ENCODE measurements around the gene ZNF765.
A peak's percentile ranks its signal among the peaks of the same experiment; 100 is the strongest.
"Not testable (repeated sequence)": the region's sequence is repeated elsewhere in the genome, so short reads cannot be mapped to it uniquely, and the experiment has no call there.

Gene ZNF765

GRCh38 chr19:53455828-53456227 is 60.9 kb downstream of the ZNF765 start:
- Histone ChIP-seq H3K36me3 (ENCODE audit: control insufficient read depth in 1 of 2, insufficient read depth in 2 of 2, low read length in 2 of 2) (peaks cover 25 to 46% of the 10 kb centered on the region in 2 donors), H3K4me1 (ENCODE audit: control insufficient read depth in 1 of 2, insufficient read depth in 2 of 2, low read length in 2 of 2) (no peaks in the 10 kb centered on the region), H3K27me3 (ENCODE audit: control insufficient read depth in 1 of 2, insufficient read depth in 2 of 2, low read length in 2 of 2) (no peaks in the 10 kb centered on the region), H3K27ac (ENCODE audit: low read depth, low read length) (no peak overlapping the region), H3K9me3 (ENCODE audit: control insufficient read depth in 1 of 2, low read length in 2 of 2) (peaks cover 63 to 76% of the 10 kb centered on the region in 2 donors), H3K9ac (ENCODE audit: low read depth in 1 of 2, low read length in 2 of 2) (no peak overlapping the region), H3K4me3 (ENCODE audit: low read depth in 1 of 2, low read length in 2 of 2) (peak overlapping the region in 1 of 2 donors; percentile 9)

- not testable (repeated sequence) for H3K36me3 ChIP-seq (ENCODE audit: control insufficient read depth in 1 of 2, insufficient read depth in 2 of 2, low read length in 2 of 2); H3K27ac ChIP-seq (ENCODE audit: low read depth, low read length); H3K27me3 ChIP-seq (ENCODE audit: control insufficient read depth in 1 of 2, insufficient read depth in 2 of 2, low read length in 2 of 2); H3K4me1 ChIP-seq (ENCODE audit: control insufficient read depth in 1 of 2, insufficient read depth in 2 of 2, low read length in 2 of 2); H3K4me3 ChIP-seq (ENCODE audit: low read depth in 1 of 2, low read length in 2 of 2); H3K9ac ChIP-seq (ENCODE audit: low read depth in 1 of 2, low read length in 2 of 2)
- H3K9me3 ChIP-seq (ENCODE audit: control insufficient read depth in 1 of 2, low read length in 2 of 2) = peaks cover 42 to 56% of the 10 kb centered on the region in 2 donors
These were observed 65.3 kb downstream of the ZNF765 start for GRCh38 chr19:53460131-53460721.

GRCh38 chr19:53461866-53462265 is 66.9 kb downstream of the ZNF765 start:
- Histone ChIP-seq H3K4me1 (ENCODE audit: control insufficient read depth in 1 of 2, insufficient read depth in 2 of 2, low read length in 2 of 2) (no peaks in the 10 kb centered on the region), H3K27ac (ENCODE audit: low read depth, low read length) (no peak overlapping the region), H3K27me3 (ENCODE audit: control insufficient read depth in 1 of 2, insufficient read depth in 2 of 2, low read length in 2 of 2) (no peaks in the 10 kb centered on the region), H3K36me3 (ENCODE audit: control insufficient read depth in 1 of 2, insufficient read depth in 2 of 2, low read length in 2 of 2) (peaks cover 0 to 2% of the 10 kb centered on the region in 2 donors), H3K4me3 (ENCODE audit: low read depth in 1 of 2, low read length in 2 of 2) (no peak overlapping the region), H3K9me3 (ENCODE audit: control insufficient read depth in 1 of 2, low read length in 2 of 2) (peaks cover 27 to 40% of the 10 kb centered on the region in 2 donors), H3K9ac (ENCODE audit: low read depth in 1 of 2, low read length in 2 of 2) (no peak overlapping the region)

GRCh38 chr19:53462861-53463260 is 67.9 kb downstream of the ZNF765 start:
- no peak overlapping the region for H3K27ac ChIP-seq (ENCODE audit: low read depth, low read length)
- H3K27me3 ChIP-seq (ENCODE audit: control insufficient read depth in 1 of 2, insufficient read depth in 2 of 2, low read length in 2 of 2) = no peaks in the 10 kb centered on the region
- H3K4me3 ChIP-seq (ENCODE audit: low read depth in 1 of 2, low read length in 2 of 2) = no peak overlapping the region
- peaks cover 17 to 30% of the 10 kb centered on the region in 2 donors for H3K9me3 ChIP-seq (ENCODE audit: control insufficient read depth in 1 of 2, low read length in 2 of 2)
- no peak overlapping the region for H3K9ac ChIP-seq (ENCODE audit: low read depth in 1 of 2, low read length in 2 of 2)
- H3K36me3 ChIP-seq (ENCODE audit: control insufficient read depth in 1 of 2, insufficient read depth in 2 of 2, low read length in 2 of 2) = no peaks in the 10 kb centered on the region
- no peaks in the 10 kb centered on the region for H3K4me1 ChIP-seq (ENCODE audit: control insufficient read depth in 1 of 2, insufficient read depth in 2 of 2, low read length in 2 of 2)

GRCh38 chr19:53463263-53463662 is 68.3 kb downstream of the ZNF765 start:
- Histone ChIP-seq H3K4me1 (ENCODE audit: control insufficient read depth in 1 of 2, insufficient read depth in 2 of 2, low read length in 2 of 2) (no peaks in the 10 kb centered on the region), H3K27me3 (ENCODE audit: control insufficient read depth in 1 of 2, insufficient read depth in 2 of 2, low read length in 2 of 2) (no peaks in the 10 kb centered on the region), H3K27ac (ENCODE audit: low read depth, low read length) (no peak overlapping the region), H3K9me3 (ENCODE audit: control insufficient read depth in 1 of 2, low read length in 2 of 2) (peaks cover 13 to 26% of the 10 kb centered on the region in 2 donors), H3K36me3 (ENCODE audit: control insufficient read depth in 1 of 2, insufficient read depth in 2 of 2, low read length in 2 of 2) (no peaks in the 10 kb centered on the region), H3K4me3 (ENCODE audit: low read depth in 1 of 2, low read length in 2 of 2) (no peak overlapping the region), H3K9ac (ENCODE audit: low read depth in 1 of 2, low read length in 2 of 2) (no peak overlapping the region)

GRCh38 chr19:53466726-53467484 is 72.0 kb downstream of the ZNF765 start:
- no peak overlapping the region for H3K27ac ChIP-seq (ENCODE audit: low read depth, low read length)
- H3K9ac ChIP-seq (ENCODE audit: low read depth in 1 of 2, low read length in 2 of 2) = no peak overlapping the region
- H3K27me3 ChIP-seq (ENCODE audit: control insufficient read depth in 1 of 2, insufficient read depth in 2 of 2, low read length in 2 of 2) = no peaks in the 10 kb centered on the region
- no peaks in the 10 kb centered on the region for H3K36me3 ChIP-seq (ENCODE audit: control insufficient read depth in 1 of 2, insufficient read depth in 2 of 2, low read length in 2 of 2)
- H3K9me3 ChIP-seq (ENCODE audit: control insufficient read depth in 1 of 2, low read length in 2 of 2) = peaks cover 4 to 6% of the 10 kb centered on the region in 2 donors
- peak overlapping the region; percentile 86 to 90 for H3K4me3 ChIP-seq (ENCODE audit: low read depth in 1 of 2, low read length in 2 of 2)
- no peaks in the 10 kb centered on the region for H3K4me1 ChIP-seq (ENCODE audit: control insufficient read depth in 1 of 2, insufficient read depth in 2 of 2, low read length in 2 of 2)

GRCh38 chr19:53467485-53468262 is 72.7 kb downstream of the ZNF765 start, which contains the start of gene ZNF813:
Gene ZNF813, plus strand, starts transcription at chr19:53467733. Its CDS starts 16,090 bp downstream, at chr19:53483823.
- H3K27me3 ChIP-seq (ENCODE audit: control insufficient read depth in 1 of 2, insufficient read depth in 2 of 2, low read length in 2 of 2) = no peaks in the 10 kb centered on the region
- H3K9ac ChIP-seq (ENCODE audit: low read depth in 1 of 2, low read length in 2 of 2) = peak within 1 kb of the TSS; percentile 74 to 81
- H3K4me1 ChIP-seq (ENCODE audit: control insufficient read depth in 1 of 2, insufficient read depth in 2 of 2, low read length in 2 of 2) = no peaks in the 10 kb centered on the region
- H3K36me3 ChIP-seq (ENCODE audit: control insufficient read depth in 1 of 2, insufficient read depth in 2 of 2, low read length in 2 of 2) = no peaks in the 10 kb centered on the region
- peaks cover 4 to 8% of the 10 kb centered on the region in 2 donors for H3K9me3 ChIP-seq (ENCODE audit: control insufficient read depth in 1 of 2, low read length in 2 of 2)
- peak within 1 kb of the TSS; percentile 86 to 90 for H3K4me3 ChIP-seq (ENCODE audit: low read depth in 1 of 2, low read length in 2 of 2)
- peak within 1 kb of the TSS; percentile 32 for H3K27ac ChIP-seq (ENCODE audit: low read depth, low read length)

- H3K36me3 ChIP-seq (ENCODE audit: control insufficient read depth in 1 of 2, insufficient read depth in 2 of 2, low read length in 2 of 2); H3K9me3 ChIP-seq (ENCODE audit: control insufficient read depth in 1 of 2, low read length in 2 of 2); H3K9ac ChIP-seq (ENCODE audit: low read depth in 1 of 2, low read length in 2 of 2); H3K4me1 ChIP-seq (ENCODE audit: control insufficient read depth in 1 of 2, insufficient read depth in 2 of 2, low read length in 2 of 2); H3K27me3 ChIP-seq (ENCODE audit: control insufficient read depth in 1 of 2, insufficient read depth in 2 of 2, low read length in 2 of 2); H3K27ac ChIP-seq (ENCODE audit: low read depth, low read length): not testable (repeated sequence)
- peak overlapping the region; percentile 86 to 90 for H3K4me3 ChIP-seq (ENCODE audit: low read depth in 1 of 2, low read length in 2 of 2)
These were observed 73.7 kb downstream of the ZNF765 start for GRCh38 chr19:53468628-53469027.

- H3K36me3 ChIP-seq (ENCODE audit: control insufficient read depth in 1 of 2, insufficient read depth in 2 of 2, low read length in 2 of 2) = peaks cover 5 to 12% of the 10 kb centered on the region in 2 donors
These were observed 77.0 kb downstream of the ZNF765 start for GRCh38 chr19:53471916-53472315.

GRCh38 chr19:53474832-53475231 is 79.9 kb downstream of the ZNF765 start:
- H3K27ac ChIP-seq (ENCODE audit: low read depth, low read length); H3K9ac ChIP-seq (ENCODE audit: low read depth in 1 of 2, low read length in 2 of 2); H3K4me1 ChIP-seq (ENCODE audit: control insufficient read depth in 1 of 2, insufficient read depth in 2 of 2, low read length in 2 of 2); H3K27me3 ChIP-seq (ENCODE audit: control insufficient read depth in 1 of 2, insufficient read depth in 2 of 2, low read length in 2 of 2); H3K4me3 ChIP-seq (ENCODE audit: low read depth in 1 of 2, low read length in 2 of 2): not testable (repeated sequence)
- peaks cover 15 to 29% of the 10 kb centered on the region in 2 donors for H3K36me3 ChIP-seq (ENCODE audit: control insufficient read depth in 1 of 2, insufficient read depth in 2 of 2, low read length in 2 of 2)
- peaks cover 30 to 38% of the 10 kb centered on the region in 2 donors for H3K9me3 ChIP-seq (ENCODE audit: control insufficient read depth in 1 of 2, low read length in 2 of 2)

More at GRCh38 chr19:53471916-53472315, 77.0 kb downstream of the ZNF765 start:
- no peaks in the 10 kb centered on the region for H3K4me1 ChIP-seq (ENCODE audit: control insufficient read depth in 1 of 2, insufficient read depth in 2 of 2, low read length in 2 of 2)
- H3K27ac ChIP-seq (ENCODE audit: low read depth, low read length) = no peak overlapping the region
- no peaks in the 10 kb centered on the region for H3K27me3 ChIP-seq (ENCODE audit: control insufficient read depth in 1 of 2, insufficient read depth in 2 of 2, low read length in 2 of 2)
- H3K4me3 ChIP-seq (ENCODE audit: low read depth in 1 of 2, low read length in 2 of 2) = no peak overlapping the region
- peaks cover 17 to 18% of the 10 kb centered on the region in 2 donors for H3K9me3 ChIP-seq (ENCODE audit: control insufficient read depth in 1 of 2, low read length in 2 of 2)
- no peak overlapping the region for H3K9ac ChIP-seq (ENCODE audit: low read depth in 1 of 2, low read length in 2 of 2)
